Sigmoid colon (tissue), 7 donors: ENCODE data around the gene CLEC2L. TPM values are rescaled to one million over a fixed set of nuclear protein-coding genes. Genes with fewer than 3 reads are reported as not detected.

ENCODE experiments used
- DNase-seq: peaks from one replicate; pipeline ENCODE4 v3.0.0-alpha.2; 2019
- H3K27ac ChIP-seq, 4 donors: fragments of 200-600 bp; sonication (generic); one replicate each; pipeline ENCODE4 v1.5.1; 2016 to 2019; ENCODE audit warnings: mild to moderate bottlenecking in 1 of 4
- H3K27me3 ChIP-seq, 3 donors: fragments of 200-600 bp; sonication (generic); one replicate each; pipeline ENCODE4 v1.5.1; 2019; ENCODE audit warnings: mild to moderate bottlenecking in 1 of 3
- H3K36me3 ChIP-seq, 4 donors: fragments of 200-600 bp; sonication (generic); one replicate each; pipeline ENCODE4 v1.5.1; 2016 to 2019
- H3K4me1 ChIP-seq, 4 donors: fragments of 200-600 bp; sonication (generic); one replicate each; pipeline ENCODE4 v1.5.1; 2017 to 2019
- H3K4me3 ChIP-seq, 4 donors: fragments of 200-600 bp; sonication (generic); one replicate each; pipeline ENCODE4 v1.5.1; 2017 to 2019; ENCODE audit warnings: mild to moderate bottlenecking in 2 of 4, moderate library complexity in 1 of 4
- H3K9me3 ChIP-seq, 4 donors: fragments of 200-600 bp in 3 of 4; sonication (generic) in 3 of 4; one replicate each; pipeline versions ENCODE4 v1.5.1 to v1.6.1; 2013 to 2019
- EP300 ChIP-seq, 4 donors: sonication (generic); formaldehyde crosslinking; IDR thresholded peaks; one replicate each; pipeline ENCODE4 v1.6.1; 2017; ENCODE audit warnings: antibody characterized with exemption in 4 of 4
- POLR2A ChIP-seq, 2 donors: fragments of 450-650 bp; IDR thresholded peaks; one replicate each; pipeline ENCODE4 v1.6.1; 2016; ENCODE audit warnings: antibody characterized with exemption in 2 of 2, mild to moderate bottlenecking in 2 of 2, moderate library complexity in 2 of 2
- POLR2AphosphoS5 ChIP-seq, 4 donors: sonication (generic); formaldehyde crosslinking; IDR thresholded peaks; one replicate each; pipeline ENCODE4 v1.6.1; 2017; ENCODE audit warnings: antibody characterized with exemption in 4 of 4
- WGBS, 2 donors: extraction: QIAGEN DNeasy Blood & Tissue Kit; methylation state at CpG; one replicate each; pipeline ENCODE4 v1.1.7; 2013; 5-methylcytosine and 5-hydroxymethylcytosine counted together
- intact Hi-C: fragments of 100-400 bp; cut with DNase I; formaldehyde crosslinking; loops from one replicate; pipeline ENCODE4 v1.15.1; 2023
- polyA plus RNA-seq, 3 donors: library from polyadenylated mRNA; stranded (reverse); fragments of 200-250 nt; gene quantifications; one replicate each; pipeline ENCODE4 v1.2.3, GENCODE V29; 2013
- total RNA-seq, 4 donors: library from RNA; depleted of rRNA; stranded (reverse); fragments of >200 nt; gene quantifications; one replicate each; pipeline ENCODE4 v1.1.0, GENCODE V29; 2016
- TF ChIP-seq, protein P1 (sequence below), 4 experiments: fragments of 450-650 bp in 3 of 4; fragments of 200-600 bp in 1 of 4; IDR thresholded peaks; one replicate each; pipeline ENCODE4 v1.5.1; 2016 to 2019; ENCODE audit warnings: antibody characterized with exemption in 4 of 4, mild to moderate bottlenecking in 3 of 4, moderate library complexity in 2 of 4
- donor health status: healthy with polysubstance abuse.
- donor health status: Bipolar disorder and iron deficiency.
- donor health status: healthy.

Gene CLEC2L
- total and polyA plus RNA-seq, 7 donors: 0.38 to 10.0 TPM; not detected in 5

- Histone ChIP-seq H3K4me3 (no peak overlapping the region), H3K9me3 (no peaks in the 10 kb centered on the region), H3K4me1 (peaks cover 0 to 3% (median 0%) of the 10 kb centered on the region in 4 donors), H3K36me3 (no peaks in the 10 kb centered on the region), H3K27ac (no peak overlapping the region), H3K27me3 (no peaks in the 10 kb centered on the region)
- TF ChIP-seq, protein P1, sequence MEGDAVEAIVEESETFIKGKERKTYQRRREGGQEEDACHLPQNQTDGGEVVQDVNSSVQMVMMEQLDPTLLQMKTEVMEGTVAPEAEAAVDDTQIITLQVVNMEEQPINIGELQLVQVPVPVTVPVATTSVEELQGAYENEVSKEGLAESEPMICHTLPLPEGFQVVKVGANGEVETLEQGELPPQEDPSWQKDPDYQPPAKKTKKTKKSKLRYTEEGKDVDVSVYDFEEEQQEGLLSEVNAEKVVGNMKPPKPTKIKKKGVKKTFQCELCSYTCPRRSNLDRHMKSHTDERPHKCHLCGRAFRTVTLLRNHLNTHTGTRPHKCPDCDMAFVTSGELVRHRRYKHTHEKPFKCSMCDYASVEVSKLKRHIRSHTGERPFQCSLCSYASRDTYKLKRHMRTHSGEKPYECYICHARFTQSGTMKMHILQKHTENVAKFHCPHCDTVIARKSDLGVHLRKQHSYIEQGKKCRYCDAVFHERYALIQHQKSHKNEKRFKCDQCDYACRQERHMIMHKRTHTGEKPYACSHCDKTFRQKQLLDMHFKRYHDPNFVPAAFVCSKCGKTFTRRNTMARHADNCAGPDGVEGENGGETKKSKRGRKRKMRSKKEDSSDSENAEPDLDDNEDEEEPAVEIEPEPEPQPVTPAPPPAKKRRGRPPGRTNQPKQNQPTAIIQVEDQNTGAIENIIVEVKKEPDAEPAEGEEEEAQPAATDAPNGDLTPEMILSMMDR (IDR thresholded peaks at IDR 0.05): no peak
- TF ChIP-seq POLR2AphosphoS5 (IDR thresholded peaks at IDR 0.05) (no peak), EP300 (IDR thresholded peaks at IDR 0.05) (no peak), POLR2A (IDR thresholded peaks at IDR 0.05) (no peak)
- DNase-seq: no peak
- WGBS, 2 donors: 88 to 91% methylated on average over 9 of the region's 9 CpGs
- intact Hi-C loops: no loop called here
Measured at GRCh38 chr7:139534096-139534495, 10.6 kb downstream of the CLEC2L start.

- H3K27me3 ChIP-seq: no peaks in the 10 kb centered on the region
- no peaks in the 10 kb centered on the region for H3K36me3 ChIP-seq
- DNase-seq: no peak
- no peaks in the 10 kb centered on the region for H3K9me3 ChIP-seq
- intact Hi-C loops: no loop called here
- H3K4me3 ChIP-seq: no peak overlapping the region
- no peak for TF ChIP-seq POLR2AphosphoS5 (IDR thresholded peaks at IDR 0.05)
- no peak for TF ChIP-seq POLR2A (IDR thresholded peaks at IDR 0.05)
- TF ChIP-seq, protein P1 (IDR thresholded peaks at IDR 0.05): no peak
- TF ChIP-seq EP300 (IDR thresholded peaks at IDR 0.05): no peak
- no peak overlapping the region for H3K27ac ChIP-seq
- peaks cover 0 to 6% (median 0%) of the 10 kb centered on the region in 4 donors for H3K4me1 ChIP-seq
- 73 to 79% methylated on average over 7 of the region's 7 CpGs for WGBS, 2 donors
Measured at GRCh38 chr7:139534966-139535651, 11.6 kb downstream of the CLEC2L start.

- no peak overlapping the region for H3K4me3 ChIP-seq
- intact Hi-C loops: no loop called here
- no peaks in the 10 kb centered on the region for H3K36me3 ChIP-seq
- no peak overlapping the region for H3K27ac ChIP-seq
- no peaks in the 10 kb centered on the region for H3K27me3 ChIP-seq
- WGBS, 2 donors: 94% methylated on average over 8 of the region's 8 CpGs
- peaks cover 0 to 6% (median 0%) of the 10 kb centered on the region in 4 donors for H3K4me1 ChIP-seq
- no peak for DNase-seq
- H3K9me3 ChIP-seq: no peaks in the 10 kb centered on the region
- TF ChIP-seq EP300 (IDR thresholded peaks at IDR 0.05) (no peak), POLR2A (IDR thresholded peaks at IDR 0.05) (no peak), POLR2AphosphoS5 (IDR thresholded peaks at IDR 0.05) (no peak)
- TF ChIP-seq, protein P1 (IDR thresholded peaks at IDR 0.05): no peak
Measured at GRCh38 chr7:139536152-139536551, 12.7 kb downstream of the CLEC2L start.

GRCh38 chr7:139538881-139539635 lies 15.6 kb downstream of the CLEC2L start:
- no peaks in the 10 kb centered on the region for H3K27me3 ChIP-seq
- H3K27ac ChIP-seq: no peak overlapping the region
- no peak for TF ChIP-seq POLR2A (IDR thresholded peaks at IDR 0.05)
- no peak for TF ChIP-seq POLR2AphosphoS5 (IDR thresholded peaks at IDR 0.05)
- TF ChIP-seq, protein P1 (IDR thresholded peaks at IDR 0.05): no peak
- no peak for TF ChIP-seq EP300 (IDR thresholded peaks at IDR 0.05)
- H3K36me3 ChIP-seq: no peaks in the 10 kb centered on the region
- H3K4me3 ChIP-seq: no peak overlapping the region
- no peaks in the 10 kb centered on the region for H3K9me3 ChIP-seq
- DNase-seq: no peak
- peaks cover 0 to 6% (median 0%) of the 10 kb centered on the region in 4 donors for H3K4me1 ChIP-seq
- intact Hi-C loops: no loop called here
- WGBS, 2 donors: 74 to 88% methylated on average over 8 of the region's 8 CpGs
